HUES6 (cell line): ENCODE data around the gene CFAP221.
"Not testable (repeated sequence)": the region's sequence is repeated elsewhere in the genome, so short reads cannot be mapped to it uniquely, and the experiment has no call there.

Experiments
- H3K27ac ChIP-seq: 2 replicates; pipeline ENCODE4 v1.7.0; 2013; ENCODE audit warnings: low read depth, mild to moderate bottlenecking, low read length, inconsistent platforms
- H3K27me3 ChIP-seq: 2 replicates; pipeline ENCODE4 v1.6.1; 2013; ENCODE audit warnings: low read length; ENCODE audit not compliant: control insufficient read depth, insufficient read depth
- H3K36me3 ChIP-seq: 2 replicates; pipeline ENCODE4 v1.6.1; 2013; ENCODE audit warnings: low read length; ENCODE audit not compliant: control insufficient read depth, insufficient read depth
- H3K4me1 ChIP-seq: 2 replicates; pipeline ENCODE4 v1.6.1; 2013; ENCODE audit warnings: low read length; ENCODE audit not compliant: control insufficient read depth, insufficient read depth
- H3K4me3 ChIP-seq: 2 replicates; pipeline ENCODE4 v1.5.1; 2013; ENCODE audit warnings: low read depth, low read length
- H3K9ac ChIP-seq: one replicate; pipeline ENCODE4 v1.6.1; 2013; ENCODE audit warnings: mild to moderate bottlenecking, low read length
- H3K9me3 ChIP-seq: 2 replicates; pipeline ENCODE4 v1.6.1; 2013; ENCODE audit warnings: low read depth, low read length; ENCODE audit not compliant: control insufficient read depth, insufficient read depth

CFAP221 gene

DNA sequence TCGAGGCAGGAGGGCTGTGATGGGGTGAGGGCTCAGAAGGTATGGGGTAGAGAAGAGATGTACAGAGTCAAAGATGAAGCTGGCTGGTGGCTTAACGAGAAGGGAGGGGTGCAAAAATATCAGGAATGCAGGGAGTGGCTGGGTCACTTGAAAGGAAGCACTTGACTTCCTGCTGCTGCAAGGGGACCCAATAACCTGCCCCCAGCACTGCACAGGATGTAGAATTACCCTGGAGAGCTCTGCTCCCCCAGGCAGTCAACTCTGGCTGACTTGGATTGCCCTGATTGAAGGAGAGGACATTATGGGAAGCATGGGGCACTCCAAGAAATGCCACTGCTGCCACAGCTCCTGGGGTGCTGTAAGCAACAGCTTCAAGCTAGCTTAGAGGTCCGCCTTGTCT lies 41.8 kb downstream of the CFAP221 start:
- H3K27ac ChIP-seq = no peak overlapping the region
- H3K27me3 ChIP-seq = no peaks in the 10 kb centered on the region
- no peak overlapping the region for H3K9ac ChIP-seq
- no peaks in the 10 kb centered on the region for H3K36me3 ChIP-seq
- peaks cover 6% of the 10 kb centered on the region; the same call in 1 of the 2 replicates for H3K9me3 ChIP-seq
- no peak overlapping the region for H3K4me3 ChIP-seq
- H3K4me1 ChIP-seq = no peaks in the 10 kb centered on the region

DNA sequence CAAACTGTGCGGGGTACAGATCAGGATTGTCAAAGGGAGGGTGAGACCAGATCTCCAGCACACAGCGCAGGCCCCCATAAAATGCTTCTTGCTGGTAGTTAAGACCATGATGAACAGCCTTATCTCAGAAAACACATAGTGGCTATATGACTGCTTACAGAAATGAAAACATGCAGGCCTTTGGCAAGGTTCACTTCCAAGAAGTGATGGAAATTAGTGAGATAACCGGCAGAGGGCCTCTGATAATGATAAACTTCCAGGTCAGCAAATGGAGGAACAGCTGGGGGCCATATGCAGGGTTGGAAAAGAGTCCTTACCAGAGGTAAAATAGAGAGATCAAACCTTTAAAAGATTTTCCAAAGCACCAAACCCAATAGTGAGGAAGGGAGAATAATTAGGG lies 46.6 kb downstream of the CFAP221 start:
- Histone ChIP-seq H3K27ac (no peak overlapping the region), H3K4me3 (no peak overlapping the region), H3K27me3 (no peaks in the 10 kb centered on the region), H3K4me1 (no peaks in the 10 kb centered on the region), H3K36me3 (no peaks in the 10 kb centered on the region), H3K9me3 (no peaks in the 10 kb centered on the region), H3K9ac (no peak overlapping the region)

DNA sequence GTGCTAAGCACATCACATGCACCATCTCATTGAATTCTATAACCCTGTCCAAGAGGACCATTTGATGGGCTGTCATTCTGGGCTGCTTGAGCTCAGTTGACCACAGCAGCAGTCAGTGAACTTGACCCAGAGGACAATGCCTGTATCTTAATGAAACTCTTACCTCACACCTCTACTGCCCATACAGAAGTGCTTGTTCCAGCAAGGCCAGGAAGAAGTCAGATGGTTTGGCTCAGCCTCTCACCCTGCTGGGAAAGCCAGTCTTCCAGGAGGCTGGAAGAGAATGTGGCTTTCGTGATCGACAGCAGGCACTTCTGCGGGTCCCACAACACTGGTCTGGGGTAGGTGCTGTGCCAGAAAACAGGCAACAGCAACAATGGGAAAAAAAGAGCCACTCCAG lies 47.3 kb downstream of the CFAP221 start:
- Histone ChIP-seq H3K9ac (no peak overlapping the region), H3K4me3 (no peak overlapping the region), H3K36me3 (no peaks in the 10 kb centered on the region), H3K4me1 (no peaks in the 10 kb centered on the region), H3K27ac (no peak overlapping the region), H3K9me3 (no peaks in the 10 kb centered on the region), H3K27me3 (no peaks in the 10 kb centered on the region)

DNA sequence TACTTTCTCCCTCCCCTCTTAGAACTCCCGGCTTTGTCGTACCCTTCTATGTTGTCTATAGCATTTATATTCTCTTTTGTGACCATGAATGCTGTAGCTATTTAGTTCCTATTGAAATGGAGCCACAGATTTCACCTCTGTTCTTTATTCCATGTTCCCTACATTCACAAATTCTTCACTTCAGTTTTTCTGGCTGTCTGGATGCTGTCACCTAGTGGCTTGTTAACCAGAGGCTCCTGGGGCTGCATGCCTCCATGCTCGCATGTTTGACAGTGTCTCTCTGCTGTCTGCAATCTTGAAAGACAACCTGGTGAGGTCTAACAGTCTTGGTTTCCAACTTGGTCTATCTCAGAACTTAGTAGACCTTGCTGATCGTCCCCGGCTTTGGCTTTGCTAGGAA lies 48.2 kb downstream of the CFAP221 start:
- no peaks in the 10 kb centered on the region for H3K36me3 ChIP-seq
- no peaks in the 10 kb centered on the region for H3K27me3 ChIP-seq
- H3K27ac ChIP-seq = no peak overlapping the region
- H3K9me3 ChIP-seq = no peaks in the 10 kb centered on the region
- H3K4me1 ChIP-seq = no peaks in the 10 kb centered on the region
- no peak overlapping the region for H3K4me3 ChIP-seq
- H3K9ac ChIP-seq = no peak overlapping the region

DNA sequence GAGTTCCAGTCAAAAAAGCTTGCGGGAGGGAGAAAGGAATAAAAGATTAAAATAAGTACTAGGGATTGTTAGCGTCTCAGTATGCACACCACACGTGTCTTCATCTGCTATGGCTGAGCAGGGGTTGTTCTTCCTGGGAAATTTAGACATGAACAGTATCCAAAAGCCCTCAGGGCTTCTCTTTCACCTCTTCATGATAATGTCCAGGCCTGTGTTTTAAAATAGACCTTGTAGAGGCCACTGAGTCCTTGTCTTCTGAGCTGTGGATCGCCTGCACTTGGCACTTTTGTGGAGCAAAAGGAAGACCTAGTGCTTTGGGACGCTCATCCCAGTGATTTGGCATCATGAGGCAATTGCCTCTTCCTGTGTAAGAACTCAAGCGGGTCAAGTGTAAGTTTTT lies 52.4 kb downstream of the CFAP221 start:
- H3K9ac ChIP-seq = no peak overlapping the region
- H3K27me3 ChIP-seq = no peaks in the 10 kb centered on the region
- H3K9me3 ChIP-seq = no peaks in the 10 kb centered on the region
- no peaks in the 10 kb centered on the region for H3K36me3 ChIP-seq
- no peaks in the 10 kb centered on the region for H3K4me1 ChIP-seq
- no peak overlapping the region for H3K27ac ChIP-seq
- H3K4me3 ChIP-seq = no peak overlapping the region

DNA sequence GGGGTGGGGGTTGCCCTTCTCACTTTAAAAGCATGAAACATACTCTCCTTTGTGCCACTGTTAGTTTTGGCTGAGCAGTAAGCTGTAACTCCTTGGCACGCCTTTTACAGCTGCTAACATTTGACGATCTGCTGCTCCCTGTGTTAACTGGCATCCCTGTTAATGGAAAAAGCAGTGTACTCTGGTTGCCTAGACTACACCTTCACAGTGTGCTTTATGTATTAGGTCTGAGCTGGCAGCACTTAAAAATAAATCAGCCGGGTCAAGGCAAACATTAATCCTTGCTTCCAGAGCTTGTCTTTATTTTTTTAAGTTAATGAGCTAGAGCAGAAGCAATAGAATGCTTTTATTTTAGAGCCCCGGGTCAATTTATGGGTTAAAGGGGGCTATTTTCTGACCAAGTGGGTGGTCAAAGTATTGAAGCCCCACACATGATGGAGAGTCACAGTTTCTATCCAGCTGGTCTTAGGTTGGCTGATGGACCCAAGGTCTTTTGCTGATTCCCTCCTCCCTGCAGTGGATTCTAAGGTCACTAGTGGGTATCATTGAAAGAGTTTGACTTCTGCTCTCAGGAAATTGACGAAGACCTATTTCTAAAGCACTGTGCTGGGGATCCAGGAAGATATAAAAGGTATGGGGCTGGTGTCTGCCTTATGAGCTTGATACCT lies 54.5 kb downstream of the CFAP221 start:
- H3K27ac ChIP-seq = no peak overlapping the region
- no peak overlapping the region for H3K4me3 ChIP-seq
- no peaks in the 10 kb centered on the region for H3K36me3 ChIP-seq
- H3K9ac ChIP-seq = no peak overlapping the region
- H3K9me3 ChIP-seq = no peaks in the 10 kb centered on the region
- no peaks in the 10 kb centered on the region for H3K4me1 ChIP-seq
- no peaks in the 10 kb centered on the region for H3K27me3 ChIP-seq

DNA sequence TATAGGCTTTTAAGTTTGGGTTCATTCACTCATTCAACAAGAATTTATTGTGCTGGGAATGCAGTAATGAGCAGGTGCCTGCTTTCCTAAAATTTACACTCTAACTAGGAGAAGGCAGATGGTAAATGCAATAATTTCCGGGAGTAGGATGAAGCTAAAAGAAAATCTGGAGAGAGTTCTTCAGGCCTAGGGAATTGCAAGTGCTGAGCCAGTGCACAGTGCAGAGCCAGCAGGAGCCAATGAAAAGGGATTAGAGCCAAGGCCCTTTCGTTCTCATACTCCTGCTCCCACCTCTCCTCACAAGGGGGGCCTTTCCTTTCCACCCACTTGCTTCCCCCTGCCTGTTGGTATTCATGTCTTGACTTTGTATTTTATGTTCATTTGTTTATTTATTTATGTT lies 55.1 kb downstream of the CFAP221 start:
- Histone ChIP-seq H3K4me3 (no peak overlapping the region), H3K36me3 (no peaks in the 10 kb centered on the region), H3K27me3 (no peaks in the 10 kb centered on the region)

DNA sequence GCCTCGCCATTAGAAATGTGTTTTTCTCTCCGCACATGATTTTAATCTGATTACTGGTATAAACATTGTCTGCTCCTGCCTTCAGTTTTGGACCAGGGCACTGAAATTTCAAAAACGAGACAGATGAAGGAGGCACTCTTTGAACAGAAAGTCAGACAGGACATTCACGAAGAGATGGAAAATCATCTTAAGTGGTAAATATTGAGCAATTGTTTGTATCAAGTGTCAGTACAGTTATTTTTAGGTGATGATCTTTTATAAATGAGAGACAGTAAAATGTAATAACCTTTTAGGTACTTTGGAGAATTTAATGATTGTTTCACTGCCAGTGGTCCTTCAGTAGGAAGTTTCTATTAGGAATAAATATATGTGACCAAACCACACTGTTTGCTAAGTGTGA lies 60.8 kb downstream of the CFAP221 start:
- Histone ChIP-seq H3K4me1 (no peaks in the 10 kb centered on the region), H3K4me3 (no peak overlapping the region), H3K9me3 (no peaks in the 10 kb centered on the region), H3K36me3 (no peaks in the 10 kb centered on the region), H3K27me3 (no peaks in the 10 kb centered on the region), H3K27ac (no peak overlapping the region), H3K9ac (no peak overlapping the region)

More for the DNA sequence above, 55.1 kb downstream of the CFAP221 start:
- Histone ChIP-seq H3K4me1 (no peaks in the 10 kb centered on the region), H3K9ac (no peak overlapping the region), H3K27ac (no peak overlapping the region), H3K9me3 (no peaks in the 10 kb centered on the region)

DNA sequence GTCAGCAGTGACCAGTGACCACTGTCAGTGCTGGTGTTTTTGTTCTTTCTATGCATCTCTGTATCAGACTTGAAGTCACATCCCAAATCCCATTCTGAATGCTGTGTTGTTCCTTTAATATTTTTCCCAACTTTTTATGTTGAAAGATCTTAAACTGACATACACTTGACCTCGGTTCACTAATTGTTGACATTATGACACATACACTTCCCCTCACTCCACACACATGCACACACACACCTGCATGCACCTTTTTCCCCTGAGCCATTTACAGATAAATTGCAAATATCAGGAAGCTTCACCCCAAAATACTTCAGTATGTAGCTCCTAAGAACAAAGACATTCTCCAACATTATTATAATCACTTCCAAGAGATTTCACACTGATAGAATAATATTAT lies 62.4 kb downstream of the CFAP221 start:
- H3K27ac ChIP-seq = no peak overlapping the region
- no peaks in the 10 kb centered on the region for H3K27me3 ChIP-seq
- H3K9me3 ChIP-seq = no peaks in the 10 kb centered on the region
- H3K36me3 ChIP-seq = no peaks in the 10 kb centered on the region
- H3K9ac ChIP-seq = no peak overlapping the region
- H3K4me3 ChIP-seq = no peak overlapping the region
- H3K4me1 ChIP-seq = no peaks in the 10 kb centered on the region

DNA sequence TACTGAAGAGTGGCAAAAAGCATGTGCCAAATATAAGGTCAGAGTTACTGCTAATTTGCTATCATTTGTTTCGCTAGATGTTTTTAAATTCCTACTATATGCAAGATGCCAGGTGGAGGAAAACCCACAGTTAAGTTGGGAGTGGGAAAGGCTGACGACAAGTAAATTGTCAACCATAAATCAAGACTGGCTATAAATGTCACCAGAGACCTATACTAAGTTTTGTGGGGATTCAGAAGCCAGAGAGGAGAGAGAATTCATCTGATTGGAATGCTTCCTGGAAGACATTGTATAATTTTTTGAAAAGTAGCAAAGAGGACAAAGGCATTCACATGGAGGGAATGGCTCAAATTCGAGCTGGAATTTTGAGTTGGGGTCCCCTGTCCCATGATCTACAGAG lies 64.3 kb downstream of the CFAP221 start:
- no peak overlapping the region for H3K9ac ChIP-seq
- no peaks in the 10 kb centered on the region for H3K36me3 ChIP-seq
- no peak overlapping the region for H3K27ac ChIP-seq
- H3K27me3 ChIP-seq = no peaks in the 10 kb centered on the region
- H3K4me3 ChIP-seq = no peak overlapping the region
- H3K9me3 ChIP-seq = peaks cover 11% of the 10 kb centered on the region
- H3K4me1 ChIP-seq = no peaks in the 10 kb centered on the region

DNA sequence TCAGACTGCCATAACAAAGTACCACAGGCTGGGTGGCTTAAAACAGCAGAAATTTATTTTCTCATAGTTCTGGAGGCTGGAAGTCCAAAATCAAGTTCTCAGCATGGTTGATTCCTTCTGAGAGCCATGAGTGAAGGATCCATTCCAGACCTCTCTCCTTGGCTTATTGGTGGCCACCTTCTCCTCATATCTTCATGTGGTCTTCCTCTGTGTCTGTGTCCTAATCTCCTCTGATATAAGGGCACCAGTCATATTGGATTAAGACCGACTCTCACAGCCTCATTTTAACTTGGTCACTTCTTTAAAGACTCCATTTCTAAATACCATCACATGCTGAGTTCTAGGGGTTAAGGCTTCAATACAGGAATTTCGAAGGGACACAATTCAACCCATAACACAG lies 65.1 kb downstream of the CFAP221 start:
- H3K36me3 ChIP-seq = no peaks in the 10 kb centered on the region
- H3K9me3 ChIP-seq = peaks cover 18% of the 10 kb centered on the region
- no peaks in the 10 kb centered on the region for H3K4me1 ChIP-seq
- no peaks in the 10 kb centered on the region for H3K27me3 ChIP-seq
- no peak overlapping the region for H3K9ac ChIP-seq
- H3K27ac ChIP-seq = no peak overlapping the region
- H3K4me3 ChIP-seq = no peak overlapping the region

DNA sequence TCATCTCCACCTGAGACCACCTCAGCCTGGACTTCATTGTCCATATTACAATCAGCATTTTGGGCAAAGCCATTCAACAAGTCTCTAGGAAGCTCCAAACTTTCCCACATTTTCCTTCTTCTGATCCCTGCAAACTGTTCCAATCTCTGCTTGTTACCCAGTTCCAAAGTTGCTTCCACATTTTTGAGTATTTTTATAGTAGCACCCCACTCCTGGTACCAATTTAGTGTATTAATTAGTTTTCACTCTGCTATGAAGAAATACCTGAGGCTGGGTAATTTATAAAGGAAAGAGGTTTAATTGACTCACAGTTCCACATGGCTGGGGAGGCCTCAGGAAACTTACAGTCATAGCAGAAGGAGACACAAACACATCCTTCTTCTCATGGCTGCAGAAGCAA lies 69.9 kb downstream of the CFAP221 start:
- H3K9ac ChIP-seq, H3K36me3 ChIP-seq, H3K4me3 ChIP-seq, H3K27ac ChIP-seq, H3K4me1 ChIP-seq, H3K27me3 ChIP-seq: not testable (repeated sequence)
- H3K9me3 ChIP-seq = peaks cover 27% of the 10 kb centered on the region
